ENCODE measurements around the gene ZNF777. TPM values are rescaled to one million over a fixed set of nuclear protein-coding genes. Genes with fewer than 3 reads are reported as not detected.

Gene ZNF777
- total and polyA plus RNA-seq, 12 donors = 3.5 to 16.2 (median 11.8) TPM

- Histone ChIP-seq H3K9me3 (replicated peaks in 1 of 3) (no peaks in the 10 kb centered on the region), H3K4me3 (no peak overlapping the region), H3K27me3 (no peaks in the 10 kb centered on the region), H3K36me3 (replicated peaks in 1 of 2) (peaks cover 0 to 38% of the 10 kb centered on the region in 2 donors), H3K4me1 (replicated peaks in 1 of 2) (peaks cover 0 to 7% of the 10 kb centered on the region in 2 donors), H3K27ac (no peak overlapping the region)
- TF ChIP-seq, protein P1, sequence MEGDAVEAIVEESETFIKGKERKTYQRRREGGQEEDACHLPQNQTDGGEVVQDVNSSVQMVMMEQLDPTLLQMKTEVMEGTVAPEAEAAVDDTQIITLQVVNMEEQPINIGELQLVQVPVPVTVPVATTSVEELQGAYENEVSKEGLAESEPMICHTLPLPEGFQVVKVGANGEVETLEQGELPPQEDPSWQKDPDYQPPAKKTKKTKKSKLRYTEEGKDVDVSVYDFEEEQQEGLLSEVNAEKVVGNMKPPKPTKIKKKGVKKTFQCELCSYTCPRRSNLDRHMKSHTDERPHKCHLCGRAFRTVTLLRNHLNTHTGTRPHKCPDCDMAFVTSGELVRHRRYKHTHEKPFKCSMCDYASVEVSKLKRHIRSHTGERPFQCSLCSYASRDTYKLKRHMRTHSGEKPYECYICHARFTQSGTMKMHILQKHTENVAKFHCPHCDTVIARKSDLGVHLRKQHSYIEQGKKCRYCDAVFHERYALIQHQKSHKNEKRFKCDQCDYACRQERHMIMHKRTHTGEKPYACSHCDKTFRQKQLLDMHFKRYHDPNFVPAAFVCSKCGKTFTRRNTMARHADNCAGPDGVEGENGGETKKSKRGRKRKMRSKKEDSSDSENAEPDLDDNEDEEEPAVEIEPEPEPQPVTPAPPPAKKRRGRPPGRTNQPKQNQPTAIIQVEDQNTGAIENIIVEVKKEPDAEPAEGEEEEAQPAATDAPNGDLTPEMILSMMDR (IDR thresholded peaks at IDR 0.05) = no peak
- TF ChIP-seq POLR2A (IDR thresholded peaks at IDR 0.05) = no peak
- intact Hi-C loops (cut with DNase I) = no loop called here
- WGBS, 4 donors = 90 to 96% (median 93%) methylated on average over 30 to 53 of the region's 53 CpGs
- no peak for DNase-seq
Observed at GRCh38 chr7:149432121-149432691, 28.7 kb downstream of the ZNF777 start.

GRCh38 chr7:149431486-149432120 lies 29.3 kb downstream of the ZNF777 start:
- TF ChIP-seq, protein P1 (IDR thresholded peaks at IDR 0.05) = no peak
- no peak for TF ChIP-seq POLR2A (IDR thresholded peaks at IDR 0.05)
- Histone ChIP-seq H3K36me3 (replicated peaks in 1 of 2) (peaks cover 0 to 36% of the 10 kb centered on the region in 2 donors), H3K9me3 (replicated peaks in 1 of 3) (no peaks in the 10 kb centered on the region), H3K27ac (no peak overlapping the region), H3K27me3 (no peaks in the 10 kb centered on the region), H3K4me3 (no peak overlapping the region), H3K4me1 (replicated peaks in 1 of 2) (peaks cover 0 to 7% of the 10 kb centered on the region in 2 donors)
- 90 to 91% (median 90%) methylated on average over 38 to 66 of the region's 66 CpGs for WGBS, 4 donors
- intact Hi-C loops (cut with DNase I) = no loop called here
- no peak for DNase-seq

DNA sequence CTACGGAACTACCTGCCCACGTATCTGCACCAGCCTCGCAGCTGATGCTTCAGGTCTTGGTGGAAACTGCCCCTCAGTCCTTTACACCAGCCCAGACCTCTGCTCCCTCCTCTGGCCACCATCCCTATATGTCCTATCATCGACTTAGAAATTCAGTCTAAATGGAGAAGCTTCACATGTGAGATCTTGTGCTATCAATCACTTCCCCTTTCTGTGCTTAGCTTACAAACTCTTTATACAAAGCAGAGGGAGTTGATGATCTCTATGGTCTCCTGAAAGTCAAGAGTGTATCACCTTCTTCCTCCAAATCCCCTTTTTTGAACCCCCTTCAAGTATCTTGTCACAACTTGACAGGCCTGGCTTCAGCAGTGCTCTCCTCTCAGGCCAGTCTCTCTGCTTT lies 30.7 kb downstream of the ZNF777 start:
- Histone ChIP-seq H3K4me1 (replicated peaks in 1 of 2) (peaks cover 0 to under 1% of the 10 kb centered on the region in 2 donors), H3K36me3 (replicated peaks in 1 of 2) (peaks cover 0 to 25% of the 10 kb centered on the region in 2 donors), H3K27ac (no peak overlapping the region), H3K27me3 (no peaks in the 10 kb centered on the region), H3K4me3 (no peak overlapping the region), H3K9me3 (replicated peaks in 1 of 3) (no peaks in the 10 kb centered on the region)
- intact Hi-C loops (cut with DNase I) = no loop called here
- DNase-seq = no peak
- WGBS, 4 donors = 81 to 89% (median 85%) methylated on average over 4 of the region's 4 CpGs
- TF ChIP-seq, protein P1 (IDR thresholded peaks at IDR 0.05) = no peak
- TF ChIP-seq POLR2A (IDR thresholded peaks at IDR 0.05) = no peak

DNA sequence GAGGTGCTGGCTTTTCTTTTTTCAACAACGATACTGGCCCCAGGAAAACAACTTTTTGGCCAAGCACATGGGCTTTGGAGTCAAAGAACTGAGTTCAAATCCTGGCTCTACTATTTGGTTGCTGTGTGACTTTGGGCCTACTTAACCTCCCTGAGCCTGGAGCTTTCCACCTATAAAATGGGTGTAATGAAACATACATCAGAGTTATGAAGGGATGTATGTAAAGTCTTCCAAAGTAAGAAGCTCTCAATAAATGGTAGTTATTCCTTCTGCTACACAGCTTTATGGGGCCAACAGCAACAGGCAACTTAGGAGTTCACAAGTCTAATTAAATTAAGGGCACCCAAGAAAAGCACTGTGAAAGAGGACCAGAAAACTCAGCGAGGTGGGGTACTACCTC lies 33.0 kb downstream of the ZNF777 start:
- no peak overlapping the region for H3K4me3 ChIP-seq
- DNase-seq = no peak
- no peaks in the 10 kb centered on the region for H3K9me3 ChIP-seq (replicated peaks in 1 of 3)
- no peak overlapping the region for H3K27ac ChIP-seq
- peaks cover 3 to 10% of the 10 kb centered on the region in 2 donors for H3K4me1 ChIP-seq (replicated peaks in 1 of 2)
- H3K27me3 ChIP-seq = no peaks in the 10 kb centered on the region
- intact Hi-C loops (cut with DNase I) = no loop called here
- WGBS, 4 donors = 92 to 95% (median 93%) methylated on average over 2 of the region's 2 CpGs
- no peak for TF ChIP-seq POLR2A (IDR thresholded peaks at IDR 0.05)
- TF ChIP-seq, protein P1 (IDR thresholded peaks at IDR 0.05) = no peak
- peaks cover 0 to 13% of the 10 kb centered on the region in 2 donors for H3K36me3 ChIP-seq (replicated peaks in 1 of 2)

Data from adrenal gland (tissue), 12 donors.